ENCODE results near the gene CRYBA4.

Gene CRYBA4

DNA sequence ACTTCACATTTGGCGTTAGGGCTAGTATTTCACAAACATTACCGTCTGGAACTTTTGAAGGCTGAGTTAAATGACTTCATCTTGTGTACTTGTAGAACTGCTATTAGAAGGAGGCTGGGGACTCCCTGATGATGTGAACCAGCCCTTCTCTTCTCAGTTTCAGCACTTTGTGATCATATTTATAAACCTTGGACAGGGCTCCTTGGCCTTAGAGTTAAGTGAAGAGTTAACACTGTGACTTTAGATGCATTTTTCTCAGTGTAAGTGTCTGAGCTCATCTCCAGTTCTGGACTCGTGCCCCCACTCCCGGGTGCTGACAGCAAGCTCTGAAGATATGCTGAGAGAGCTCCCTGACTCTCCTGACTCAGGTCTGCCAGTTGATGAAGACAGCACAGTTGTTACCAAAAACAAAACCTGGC lies 44.1 kb downstream of the CRYBA4 start:
- DNase-seq: no peak

DNA sequence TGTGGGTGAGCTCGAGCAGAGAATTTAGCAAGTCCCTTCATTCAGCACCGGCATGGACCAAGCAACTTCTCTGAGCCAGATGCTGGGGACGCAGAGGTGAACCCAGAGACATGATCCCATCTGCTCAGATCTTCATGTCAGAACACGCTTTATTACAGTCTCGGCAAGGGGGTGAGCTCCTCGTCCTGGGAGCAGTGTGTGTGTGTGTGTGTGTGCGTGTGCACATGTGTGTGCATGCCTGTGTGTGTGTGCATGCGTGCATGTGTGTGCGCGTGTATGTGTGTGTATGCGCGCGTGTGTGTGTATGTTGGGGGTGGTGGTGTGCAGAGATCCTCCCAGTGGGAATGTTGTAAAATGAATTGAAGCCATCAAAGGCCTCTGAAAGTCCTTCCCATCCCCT lies 45.4 kb downstream of the CRYBA4 start:
- DNase-seq: no peak

DNA sequence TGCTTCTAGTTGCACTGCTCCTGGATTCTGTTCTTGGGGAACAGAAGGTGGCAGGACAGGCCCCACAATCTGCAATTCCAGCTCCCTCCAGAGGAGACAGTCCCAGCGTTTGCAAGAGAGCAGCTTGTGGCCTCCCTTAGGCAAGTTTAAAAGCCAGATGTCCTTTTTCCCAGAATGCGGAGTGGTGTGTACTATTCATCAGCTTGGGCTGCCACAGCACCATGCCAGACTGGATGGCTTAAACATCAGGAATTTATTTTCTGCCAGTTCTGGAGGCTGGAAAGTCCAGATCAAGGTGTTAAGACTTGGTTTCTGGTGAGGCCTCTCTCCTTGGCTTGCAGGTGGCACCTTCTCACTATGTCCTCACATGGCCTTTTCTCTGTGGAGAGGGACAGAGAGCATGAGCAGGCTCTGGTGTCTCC lies 47.3 kb downstream of the CRYBA4 start:
- no peak for DNase-seq

DNA sequence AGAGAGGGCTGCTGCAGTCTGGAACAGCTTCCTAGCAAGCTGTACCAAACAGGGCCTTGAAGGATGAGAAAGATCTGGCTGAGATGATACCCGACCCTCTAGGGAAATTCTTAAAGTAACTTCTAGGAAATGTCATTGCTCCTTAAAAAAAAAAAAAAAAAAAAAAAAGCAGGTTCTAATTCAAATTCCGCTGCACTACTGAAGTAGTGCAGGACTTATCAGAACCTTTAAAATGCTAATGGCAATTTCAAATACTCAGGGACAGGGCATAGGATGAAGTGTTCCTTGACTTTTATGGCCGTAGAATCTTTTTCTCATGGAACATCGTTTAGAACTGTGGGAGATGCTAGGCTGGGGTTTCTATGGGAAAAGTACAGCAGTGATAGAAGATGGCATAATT lies 48.7 kb downstream of the CRYBA4 start:
- no peak for DNase-seq

DNA sequence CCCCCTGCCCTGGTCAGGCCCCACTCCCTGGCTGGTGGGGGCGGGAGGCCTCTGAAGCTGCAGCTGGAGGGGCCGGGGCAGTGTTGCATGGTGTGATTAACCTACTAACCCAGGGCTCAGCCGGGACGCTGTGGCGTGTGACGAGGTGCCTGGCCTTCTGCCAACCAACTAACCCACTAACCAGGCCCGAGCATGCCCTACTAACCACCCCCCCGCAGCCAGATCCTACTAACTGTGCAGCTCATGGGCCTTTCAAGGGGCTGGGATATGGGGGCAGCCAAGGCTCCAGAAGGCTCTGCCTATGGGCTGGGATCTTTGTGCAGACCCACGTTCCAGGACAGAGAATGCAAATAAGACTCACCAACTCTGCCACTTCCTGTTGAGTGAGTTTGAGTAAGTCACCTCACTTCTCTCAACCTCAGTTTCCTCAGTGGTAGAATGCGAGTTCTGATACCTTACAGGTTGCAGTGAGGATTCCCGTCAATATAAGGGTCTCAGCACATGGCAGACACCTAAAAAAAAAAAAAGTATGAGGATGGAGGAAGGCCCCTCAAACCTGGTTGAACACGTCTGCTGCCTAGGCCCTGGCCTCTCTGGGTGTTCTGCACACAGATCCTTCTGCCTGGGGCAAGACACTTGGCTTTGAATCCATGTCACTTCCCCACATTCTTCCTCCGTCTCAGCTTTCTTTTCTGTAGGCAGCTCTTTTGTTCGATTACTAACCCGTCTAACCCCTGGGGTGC lies 49.7 kb downstream of the CRYBA4 start:
- peak; percentile 74 for DNase-seq

DNA sequence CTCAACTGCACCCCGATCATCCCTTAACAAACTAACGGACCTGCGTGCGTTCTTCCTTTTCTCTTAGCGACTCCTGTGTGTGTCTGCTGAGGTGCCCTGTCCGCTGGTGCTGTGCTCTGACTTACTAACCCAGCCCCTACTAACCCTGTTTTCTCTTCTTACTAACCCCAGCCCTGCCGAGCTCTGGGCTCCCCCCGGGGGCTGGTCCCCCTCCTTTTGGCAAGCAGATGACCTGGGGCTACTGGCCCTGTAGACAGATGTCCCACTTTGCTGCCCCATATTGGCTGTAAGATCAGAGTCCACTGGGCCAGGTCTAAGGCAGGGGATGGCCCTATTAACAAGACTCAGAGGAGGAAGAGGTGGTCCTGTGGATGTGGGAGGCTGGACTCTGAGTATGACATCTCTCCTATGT lies 50.3 kb downstream of the CRYBA4 start:
- DNase-seq: no peak

DNA sequence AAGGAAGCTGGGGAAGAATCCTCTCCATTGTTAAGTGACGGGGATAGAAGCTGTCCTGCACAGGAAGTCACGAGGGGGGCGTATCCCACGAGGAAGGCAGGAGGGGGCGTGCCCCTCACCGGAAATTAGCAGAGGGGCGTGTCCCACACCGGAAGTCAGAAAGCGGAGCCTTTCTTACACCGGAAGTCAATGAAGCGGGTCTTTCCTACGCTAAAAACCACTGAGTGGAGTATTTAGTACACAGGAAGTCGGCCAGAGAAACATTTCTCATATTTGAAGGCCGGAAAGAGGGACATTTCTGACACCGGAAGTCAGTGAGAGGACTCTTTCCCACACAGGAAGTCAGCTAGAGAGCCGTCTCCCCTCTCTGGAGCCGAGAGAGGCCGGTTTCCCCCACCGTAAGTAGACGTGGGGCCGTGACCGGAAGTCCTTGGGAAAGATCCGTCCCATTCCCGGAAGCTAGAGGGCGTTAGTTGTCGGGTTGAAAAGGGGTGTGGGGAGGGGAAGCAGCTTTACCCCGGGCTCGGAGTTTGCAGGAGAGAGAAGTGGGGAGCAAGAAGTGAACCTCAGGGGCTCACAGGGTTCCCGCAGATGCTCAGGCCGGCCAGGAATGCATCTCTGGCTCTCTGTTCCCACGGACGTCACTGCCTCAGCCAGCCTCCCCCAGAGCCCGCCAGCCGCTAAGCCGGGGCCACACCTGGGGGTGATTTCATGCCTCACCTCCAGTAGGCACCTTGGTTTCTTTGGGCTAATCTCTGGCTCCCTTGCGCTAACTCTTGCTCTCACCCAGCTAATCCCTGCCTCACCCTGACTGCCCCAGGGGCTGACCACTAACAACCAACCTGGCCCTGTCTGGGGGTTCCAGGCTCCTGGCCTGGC lies 51.1 kb downstream of the CRYBA4 start:
- DNase-seq: peak; percentile 89

DNA sequence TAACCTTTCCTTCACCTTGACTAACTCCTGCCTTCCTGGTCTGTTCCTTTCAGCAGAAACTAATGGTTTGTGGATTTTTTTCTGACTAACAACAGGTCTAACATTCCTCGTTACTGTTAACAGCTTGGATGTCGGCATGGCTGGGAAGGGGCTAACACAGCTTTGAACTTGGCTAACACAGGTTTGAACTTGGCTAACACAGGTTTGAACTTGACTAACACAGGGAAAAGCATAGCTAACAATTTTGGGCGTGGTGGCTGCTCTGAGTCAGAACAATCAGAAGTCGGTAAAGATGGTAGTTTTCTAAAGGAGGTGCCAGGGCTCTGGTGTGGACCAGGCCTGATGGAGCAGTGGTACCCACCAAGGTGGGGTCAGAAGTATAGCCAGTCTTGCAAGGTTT lies 51.7 kb downstream of the CRYBA4 start:
- peak; percentile 43 for DNase-seq

DNA sequence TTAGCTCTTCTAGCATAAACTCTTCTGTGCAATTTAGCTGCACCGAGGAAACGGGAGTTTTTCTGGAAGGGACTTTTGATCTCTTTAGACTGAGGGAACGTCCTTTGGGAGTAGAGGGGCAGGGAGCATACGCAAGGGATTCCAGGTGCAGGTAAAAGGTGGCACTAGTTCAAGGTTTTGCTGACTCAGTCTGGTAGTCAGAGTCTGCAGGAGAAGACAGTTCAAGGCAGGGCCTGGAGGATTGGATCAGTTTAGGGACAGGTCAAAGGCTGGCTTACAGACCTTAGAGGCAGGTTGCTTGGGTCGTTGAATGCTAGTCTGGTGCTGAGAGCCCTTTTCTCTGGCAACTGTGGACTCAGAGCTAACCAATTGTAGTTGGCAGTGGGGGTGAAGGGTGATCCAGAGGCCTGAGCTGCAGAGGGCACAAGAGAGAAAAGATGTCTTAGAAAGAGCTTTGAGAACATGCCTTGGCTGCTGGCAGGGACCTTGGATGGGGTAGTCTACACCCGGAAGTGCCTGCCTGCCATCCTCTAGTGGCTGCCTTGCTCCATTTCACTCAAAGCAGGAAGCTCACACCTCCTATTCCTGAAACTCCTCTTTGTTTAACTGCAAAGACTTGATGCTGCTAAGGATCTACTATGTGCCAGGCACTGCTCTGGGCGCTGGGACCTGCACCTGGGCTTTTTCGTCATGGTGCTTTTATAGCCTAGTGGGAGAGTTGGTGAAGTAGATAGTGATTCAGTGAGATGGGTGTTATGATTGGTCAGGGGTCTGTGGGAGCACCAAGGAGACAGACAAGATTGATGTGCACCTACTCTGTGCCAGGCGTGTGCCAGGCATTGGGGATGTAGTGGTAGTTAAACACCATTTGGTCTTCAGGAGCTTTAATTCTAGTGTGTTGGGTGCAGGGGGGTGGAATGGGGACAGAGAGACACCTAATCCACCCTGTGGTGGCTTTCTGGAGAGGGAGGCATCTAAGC lies 52.7 kb downstream of the CRYBA4 start:
- DNase-seq: peak; percentile 26

DNA sequence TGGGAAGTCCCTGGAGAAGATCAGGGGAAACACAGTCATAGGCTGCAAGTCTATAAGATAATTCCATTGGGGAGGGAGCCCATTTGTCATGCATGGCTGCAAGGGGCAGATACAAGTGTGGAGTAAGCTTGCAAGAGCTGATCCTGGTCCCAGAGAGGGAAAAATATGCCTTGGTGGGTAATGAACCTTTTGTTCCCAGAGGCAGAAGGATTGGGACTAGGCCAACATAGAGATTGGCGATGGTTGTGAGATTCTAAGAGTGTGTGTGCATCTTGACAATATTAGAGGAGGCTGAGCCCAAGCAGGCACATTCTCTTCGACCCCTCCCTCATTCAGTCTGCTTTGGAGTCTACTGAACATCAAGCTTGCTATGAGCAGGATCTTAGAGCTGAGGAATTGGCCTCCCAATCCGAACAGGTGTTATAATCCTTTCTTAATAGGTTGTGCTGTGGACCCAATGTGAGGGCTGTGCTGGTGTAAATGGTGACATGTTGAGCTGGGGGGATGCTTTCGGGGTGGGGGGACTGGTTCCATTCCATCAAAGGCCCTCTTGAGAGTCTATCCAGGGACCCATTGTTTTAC lies 54.0 kb downstream of the CRYBA4 start:
- no peak for DNase-seq

DNA sequence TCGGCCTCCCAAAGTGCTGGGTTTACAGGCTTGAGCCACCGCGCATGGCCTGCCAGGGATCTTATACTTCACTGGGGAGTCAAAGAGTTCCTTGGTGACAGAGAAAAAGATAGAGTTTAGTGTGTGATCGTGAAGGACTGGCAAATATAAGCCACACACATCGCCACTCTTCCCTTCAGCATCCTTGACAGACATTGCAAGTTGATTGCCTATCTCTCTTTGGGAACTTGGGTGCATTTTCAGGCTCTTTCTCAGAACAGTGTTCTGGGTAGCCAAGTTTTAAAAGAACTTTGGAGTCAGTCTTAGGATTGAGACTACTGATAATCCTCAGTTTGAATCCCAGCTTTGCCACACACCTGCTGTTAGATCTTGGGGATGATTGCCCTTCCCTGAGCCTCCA lies 55.5 kb downstream of the CRYBA4 start:
- DNase-seq: no peak

DNA sequence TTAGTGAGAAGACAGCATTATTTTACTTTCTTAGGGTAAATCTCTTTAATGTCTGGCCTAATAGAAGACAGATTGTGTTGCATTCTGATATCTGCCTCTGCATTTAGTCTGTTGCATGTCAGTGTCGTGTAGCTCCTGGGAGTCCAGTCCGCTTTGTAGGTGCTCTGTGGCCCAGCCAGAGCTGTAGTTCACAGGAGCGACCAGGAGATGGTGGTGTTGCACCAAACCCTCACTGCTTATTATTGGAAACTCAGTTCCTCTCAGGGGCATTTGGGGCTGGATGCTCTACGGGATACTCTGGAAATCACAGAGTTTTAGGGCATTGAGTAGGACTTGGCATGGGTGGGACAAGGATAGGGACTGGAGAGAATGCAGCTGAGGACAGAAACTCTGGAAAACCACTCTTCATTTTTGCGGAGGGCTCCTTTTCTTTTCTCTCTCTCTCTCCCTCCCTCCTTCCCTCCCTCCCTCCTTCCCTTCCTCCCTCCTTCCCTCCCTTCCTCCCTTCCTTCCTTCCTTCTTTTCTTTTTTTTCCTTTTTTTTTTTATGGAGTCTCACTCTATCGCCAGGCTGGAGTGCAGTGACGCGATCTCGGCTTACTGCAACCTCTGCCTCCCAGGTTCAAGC lies 57.4 kb downstream of the CRYBA4 start:
- peak; percentile 77 for DNase-seq

Measured in activated T-cell treated with anti-CD3 and anti-CD28 coated beads, Interleukin-2, amount 50 U/mL, for 1 hour (primary cell).